DMS53 treated with DMSO at 0.1 percent for 48 hours (cell line): ENCODE data around the gene GRM6.

ENCODE experiments used
- DNase-seq: peaks from one replicate; lab custom pipeline; 2025; ENCODE audit not compliant: unreplicated experiment; lab: John Stamatoyannopoulos, UW

The GRM6 gene

DNA sequence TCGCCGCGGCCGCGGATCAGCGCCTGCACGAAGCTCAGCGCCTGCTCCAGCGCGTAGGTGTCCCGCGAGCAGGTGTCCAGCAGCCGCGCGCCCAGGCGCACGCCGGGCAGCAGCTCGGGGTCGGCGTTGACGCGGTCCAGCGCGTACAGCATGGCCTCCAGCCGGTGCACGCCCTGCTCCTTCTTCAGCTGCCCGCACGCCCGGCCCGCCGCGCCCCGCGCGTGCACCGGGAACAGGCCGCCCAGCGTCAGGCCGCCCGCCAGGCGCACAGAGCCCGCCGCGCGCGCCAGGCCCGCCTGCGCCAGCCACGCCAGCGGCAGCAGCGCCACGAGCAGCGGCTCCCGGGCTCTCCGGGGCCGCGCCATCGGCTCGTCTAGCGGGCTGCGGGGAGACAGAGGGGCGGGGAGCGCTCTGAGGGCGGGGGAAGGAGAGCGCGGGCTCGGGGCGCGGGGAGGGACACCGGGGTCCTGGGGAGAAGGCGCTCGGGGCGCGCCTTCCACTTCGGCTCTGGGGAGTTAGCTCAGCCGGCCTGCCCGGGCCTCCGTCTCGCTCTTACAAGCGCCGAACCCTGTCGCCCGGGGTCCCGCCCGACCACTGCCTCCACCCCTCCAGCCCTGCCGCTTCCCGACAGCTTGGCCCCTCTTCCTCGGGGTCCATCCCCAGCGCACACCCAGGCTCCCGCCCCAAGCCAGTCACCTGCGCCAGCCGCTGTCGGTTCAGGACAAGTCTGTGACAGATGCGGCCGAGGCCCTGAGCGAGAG is at the start of gene GRM6:
Gene GRM6, minus strand, starts transcription at position 741 of the 761 bp plus-strand sequence. Its CDS starts 376 bp downstream, at position 365.
- no peak for DNase-seq

GRCh38 chr5:179044765-179045164 is 49.6 kb upstream of the GRM6 start:
- no peak for DNase-seq

DNA sequence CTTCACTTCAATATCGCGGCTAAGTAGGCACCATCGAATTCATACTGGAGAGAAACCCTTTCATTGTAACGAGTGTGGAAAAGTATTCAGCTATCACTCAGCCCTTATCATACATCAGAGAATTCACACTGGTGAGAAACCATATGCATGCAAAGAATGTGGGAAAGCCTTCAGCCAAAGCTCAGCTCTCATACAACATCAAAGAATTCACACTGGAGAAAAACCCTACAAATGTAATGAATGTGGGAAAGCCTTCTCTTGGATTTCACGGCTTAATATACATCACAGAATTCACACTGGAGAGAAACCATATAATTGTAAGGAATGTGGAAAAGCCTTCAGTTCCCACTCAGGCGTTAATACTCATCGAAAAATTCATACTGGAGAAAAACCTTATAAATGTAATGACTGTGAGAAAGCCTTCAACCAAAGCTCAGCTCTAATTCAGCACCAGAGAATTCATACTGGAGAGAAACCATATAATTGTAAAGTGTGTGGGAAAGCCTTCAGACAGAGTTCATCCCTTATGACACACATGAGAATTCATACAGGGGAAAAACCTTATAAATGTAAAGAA is 38.0 kb upstream of the GRM6 start:
- no peak for DNase-seq

GRCh38 chr5:179023528-179024189 is 28.5 kb upstream of the GRM6 start, which contains the start of gene ZNF879:
Gene ZNF879 (plus strand): TSS chr5:179023804. CDS start chr5:179025005, 1,201 bp downstream.
- no peak for DNase-seq

GRCh38 chr5:179008667-179009066 is 13.5 kb upstream of the GRM6 start:
- DNase-seq, result no peak

- no peak for DNase-seq
Measured at GRCh38 chr5:179006564-179006963, 11.4 kb upstream of the GRM6 start.

GRCh38 chr5:178998441-178998840 is 3.3 kb upstream of the GRM6 start:
- DNase-seq, result no peak

- no peak for DNase-seq
Measured at GRCh38 chr5:178997191-178997590, 2.1 kb upstream of the GRM6 start.

GRCh38 chr5:178996156-178996555 is 1.0 kb upstream of the GRM6 start:
- DNase-seq, result no peak

GRCh38 chr5:178995341-178995690 is 196 bp upstream of the GRM6 start:
- DNase-seq, result no peak

DNA sequence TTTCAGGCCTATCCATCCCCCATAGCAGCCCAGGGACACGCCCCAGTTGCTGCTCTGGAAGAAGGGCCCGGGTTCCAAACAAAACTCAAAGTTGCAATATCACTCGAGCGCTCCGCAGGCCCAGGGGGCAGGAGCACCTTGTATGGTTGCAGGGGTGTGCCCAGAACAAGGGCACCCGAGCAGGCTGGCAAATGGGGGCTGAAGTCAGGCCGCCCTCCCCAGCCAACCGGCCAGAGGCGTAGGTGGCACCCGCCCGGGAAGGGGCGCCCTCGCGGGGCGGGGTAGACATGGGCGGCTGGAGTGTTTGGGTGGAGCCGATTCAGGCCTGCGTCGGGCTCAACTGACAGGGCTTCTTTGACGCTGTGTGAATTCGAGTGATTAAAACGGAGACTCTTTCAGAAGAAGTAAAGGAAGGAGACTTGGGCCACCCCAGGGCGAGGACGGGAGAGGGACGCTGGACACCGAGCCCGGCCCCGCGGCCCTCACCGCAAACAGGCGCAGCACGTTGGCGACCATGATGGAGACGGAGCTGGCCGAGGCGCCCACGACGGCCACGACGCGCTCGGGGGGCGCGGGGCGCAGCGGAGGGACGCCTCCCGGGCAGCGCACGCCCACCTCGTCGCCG is 1.1 kb downstream of the GRM6 start:
- no peak for DNase-seq

DNA sequence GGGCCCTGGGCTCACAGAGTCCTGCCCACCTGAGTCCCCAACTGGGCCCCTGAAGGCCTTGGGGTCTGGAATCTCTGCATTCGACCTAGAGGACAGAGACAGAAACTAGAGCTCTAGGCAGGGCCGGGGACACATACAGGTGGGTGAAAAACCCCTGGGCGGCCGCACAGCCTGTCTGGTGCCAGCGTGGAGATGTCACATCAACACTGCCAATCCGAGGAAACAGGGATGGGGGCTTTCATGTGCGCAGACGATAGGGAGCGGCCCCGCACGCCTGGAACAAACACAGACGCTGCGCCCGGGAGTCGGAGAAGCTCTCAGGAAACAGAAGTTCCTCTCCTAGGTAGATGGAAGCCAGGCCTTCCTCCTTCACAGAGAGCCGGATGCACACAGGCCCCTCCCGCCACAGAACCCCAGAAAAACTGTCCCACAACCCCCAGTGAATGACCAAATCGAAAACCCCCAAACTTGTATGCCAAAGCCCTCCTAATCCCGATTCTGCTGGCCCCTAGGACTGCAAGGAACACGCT is 1.8 kb downstream of the GRM6 start:
- no peak for DNase-seq

GRCh38 chr5:178992291-178992895 is 2.7 kb downstream of the GRM6 start:
- DNase-seq, result no peak

DNA sequence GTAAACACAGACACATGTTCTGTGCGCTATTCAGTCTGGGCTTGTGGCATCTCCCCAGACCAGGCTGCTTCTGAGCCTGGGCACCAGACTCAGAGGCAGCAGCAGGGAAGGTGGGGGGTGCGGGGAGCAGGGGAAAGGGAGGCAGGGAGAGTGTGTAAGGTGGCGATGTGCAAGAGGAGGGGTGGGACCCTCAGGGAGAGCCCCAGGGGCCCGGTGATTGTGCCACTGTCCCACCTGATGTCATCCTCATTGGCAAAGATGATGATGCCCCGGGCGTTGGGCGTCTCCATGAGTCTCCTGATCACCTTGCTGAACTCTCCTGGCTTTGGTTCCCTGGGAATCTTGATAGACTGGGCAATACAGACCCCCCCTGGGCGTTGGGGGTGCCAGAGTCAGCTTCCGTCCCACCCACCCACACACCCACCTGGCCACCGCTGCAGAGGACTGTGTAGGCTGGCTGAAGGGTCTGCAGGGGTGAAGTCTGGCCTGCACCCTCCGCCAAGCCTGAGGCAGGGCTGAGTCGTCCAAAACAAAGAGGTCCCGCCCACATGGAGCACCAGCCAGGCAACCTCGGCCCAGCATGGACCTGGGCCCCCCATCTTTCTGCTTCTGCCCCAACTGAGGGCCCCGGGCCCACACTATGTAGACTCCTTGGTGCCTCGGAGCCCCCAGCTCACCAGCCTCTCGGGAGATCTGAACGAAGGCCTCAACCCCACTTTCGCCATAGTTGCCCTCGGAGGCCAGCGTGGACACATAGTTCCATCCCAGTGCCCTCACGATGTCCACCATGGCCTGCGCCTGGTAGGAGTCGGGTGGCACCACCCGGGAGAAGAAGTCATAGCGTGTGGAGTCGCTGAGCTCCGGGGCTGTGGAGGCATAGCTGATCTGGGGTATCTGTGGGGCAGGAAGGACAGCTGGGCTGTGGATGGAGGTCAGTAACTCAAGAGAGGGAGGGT is 3.7 kb downstream of the GRM6 start:
- DNase-seq, result no peak

GRCh38 chr5:178990491-178990890 is 4.6 kb downstream of the GRM6 start:
- DNase-seq, result no peak

GRCh38 chr5:178989311-178989710 is 5.8 kb downstream of the GRM6 start:
- DNase-seq, result no peak

- no peak for DNase-seq
Measured at GRCh38 chr5:178988436-178989220, 6.5 kb downstream of the GRM6 start.

DNA sequence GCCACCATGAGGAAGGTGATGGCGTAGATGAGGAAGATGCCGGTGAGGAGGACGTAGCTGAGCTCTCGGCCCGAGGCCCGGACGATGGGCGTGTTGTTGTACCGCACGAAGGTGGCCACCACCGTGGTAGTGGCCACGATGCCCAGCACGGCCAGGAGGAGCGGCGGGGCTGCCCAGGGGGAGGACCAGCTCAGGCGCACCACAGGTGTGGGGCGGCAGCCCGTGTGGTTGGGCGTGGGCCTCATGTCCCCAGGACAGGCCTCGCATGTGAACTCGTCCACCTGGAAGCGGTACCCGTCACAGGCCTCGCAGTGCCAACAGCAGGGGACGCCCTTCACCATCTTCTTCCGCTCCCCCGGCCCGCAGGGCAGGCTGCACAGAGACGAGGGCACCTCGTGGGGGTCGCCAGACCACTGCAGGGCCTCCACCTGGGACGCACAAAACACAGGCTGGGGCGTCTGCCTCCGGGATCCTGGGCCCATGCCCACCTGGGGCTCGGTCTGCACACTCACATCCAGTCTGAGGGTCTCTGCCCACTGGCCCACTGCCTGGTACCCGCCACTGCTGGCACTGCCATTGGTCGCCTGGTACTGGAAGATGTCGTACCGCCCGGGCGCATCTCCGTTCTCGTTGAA is 8.7 kb downstream of the GRM6 start:
- no peak for DNase-seq
